MCF 10A (cell line): Measurements from ENCODE around the gene DLG2. TPM values are rescaled to one million over a fixed set of nuclear protein-coding genes. Genes with fewer than 3 reads are reported as not detected.

ENCODE experiments used
- BruUV-seq: library from RNA; stranded (reverse); fragments of 400-500 nt; replicated peaks from 2 replicates; lab custom pipeline; 2021; lab: Mats Ljungman, UMichigan
- CTCF ChIA-PET: fragments of 300-600 bp; sonication (Branson Sonifier 250); formaldehyde crosslinking; extraction: SDS; loops from one replicate; lab custom pipeline; 2021; ENCODE audit warnings: antibody characterized with exemption, inconsistent platforms; lab: Yijun Ruan, JAX
- POLR2A ChIA-PET: fragments of 300-600, 350-650 bp; sonication (Branson Sonifier 250); formaldehyde crosslinking; extraction: SDS; loops from one replicate; lab custom pipeline; 2020; ENCODE audit warnings: antibody characterized with exemption, inconsistent platforms; lab: Yijun Ruan, JAX
- DNase-seq: peaks from one replicate; pipeline ENCODE4 v3.0.0-alpha.2; 2018; ENCODE audit not compliant: unreplicated experiment
- H3K27ac Mint-ChIP-seq: one replicate; pipeline ENCODE4 v1.8.0; 2022; ENCODE audit warnings: mild to moderate bottlenecking, low read depth, mixed read lengths; ENCODE audit not compliant: unreplicated experiment
- H3K27me3 Mint-ChIP-seq: one replicate; pipeline ENCODE4 v1.8.0; 2022; ENCODE audit warnings: mixed read lengths; ENCODE audit not compliant: insufficient read depth, unreplicated experiment
- H3K36me3 Mint-ChIP-seq: one replicate; pipeline ENCODE4 v1.8.0; 2022; ENCODE audit warnings: mild to moderate bottlenecking, moderate library complexity, mixed read lengths; ENCODE audit not compliant: insufficient read depth, unreplicated experiment
- H3K4me1 Mint-ChIP-seq: one replicate; pipeline ENCODE4 v1.8.0; 2022; ENCODE audit warnings: mixed read lengths; ENCODE audit not compliant: insufficient read depth, unreplicated experiment
- H3K4me3 Mint-ChIP-seq: one replicate; pipeline ENCODE4 v1.8.0; 2022; ENCODE audit warnings: mild to moderate bottlenecking, moderate library complexity, mixed read lengths; ENCODE audit not compliant: unreplicated experiment
- H3K9me3 Mint-ChIP-seq: one replicate; pipeline ENCODE4 v1.8.0; 2022; ENCODE audit warnings: mixed read lengths; ENCODE audit not compliant: unreplicated experiment
- intact Hi-C: fragments of 100-400 bp; cut with micrococcal nuclease; formaldehyde crosslinking; loops from 2 replicates; pipeline ENCODE4 v1.14.1; 2022
- total RNA-seq: library from RNA; stranded (reverse); gene quantifications from 2 replicates; pipeline ENCODE4 v1.2.3, GENCODE V29; 2022
- TF ChIP-seq, protein P1 (sequence below): fragments of 200-600 bp; IDR thresholded peaks from one replicate; pipeline ENCODE4 v1.8.0; 2022; ENCODE audit warnings: antibody characterized with exemption, mild to moderate bottlenecking; ENCODE audit not compliant: unreplicated experiment

Gene DLG2
- total RNA-seq, 1 experiment from 2014 or later = 0.26 TPM

DNA sequence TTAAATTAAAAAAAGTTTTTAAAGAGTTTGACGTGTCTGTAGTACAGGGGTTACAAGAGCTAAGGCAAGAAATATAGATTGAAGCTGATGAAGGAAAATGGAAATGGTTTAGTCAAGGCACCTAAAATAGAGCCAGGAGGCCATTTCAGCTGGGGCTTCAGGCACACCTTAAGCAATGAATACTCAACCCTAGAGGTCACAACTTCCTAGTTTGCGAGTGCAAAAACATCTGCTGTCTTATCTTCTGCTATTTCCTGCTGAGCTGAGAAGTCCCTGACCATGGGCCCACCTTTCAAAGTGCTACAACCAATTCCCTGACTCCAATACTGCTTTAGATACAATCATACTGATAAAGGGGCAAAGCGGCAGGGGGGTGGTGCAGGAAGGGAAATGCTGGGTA, 87.4 kb downstream of the DLG2 start:
- Mint-ChIP-seq H3K4me1 (no peaks in the 10 kb centered on the region), H3K4me3 (no peak overlapping the region), H3K27me3 (peaks cover 6% of the 10 kb centered on the region), H3K9me3 (peaks cover 6% of the 10 kb centered on the region), H3K36me3 (no peaks in the 10 kb centered on the region), H3K27ac (no peak overlapping the region)
- intact Hi-C loops = no loop called here
- no peak for DNase-seq
- ChIA-PET CTCF (interaction anchor here (0.7 to 0.8 kb wide), 3 partner anchors 16 to 231 kb away, joined by 3 read pairs; no protein-coding TSS in a partner anchor), POLR2A (no interaction called here)
- TF ChIP-seq, protein P1, sequence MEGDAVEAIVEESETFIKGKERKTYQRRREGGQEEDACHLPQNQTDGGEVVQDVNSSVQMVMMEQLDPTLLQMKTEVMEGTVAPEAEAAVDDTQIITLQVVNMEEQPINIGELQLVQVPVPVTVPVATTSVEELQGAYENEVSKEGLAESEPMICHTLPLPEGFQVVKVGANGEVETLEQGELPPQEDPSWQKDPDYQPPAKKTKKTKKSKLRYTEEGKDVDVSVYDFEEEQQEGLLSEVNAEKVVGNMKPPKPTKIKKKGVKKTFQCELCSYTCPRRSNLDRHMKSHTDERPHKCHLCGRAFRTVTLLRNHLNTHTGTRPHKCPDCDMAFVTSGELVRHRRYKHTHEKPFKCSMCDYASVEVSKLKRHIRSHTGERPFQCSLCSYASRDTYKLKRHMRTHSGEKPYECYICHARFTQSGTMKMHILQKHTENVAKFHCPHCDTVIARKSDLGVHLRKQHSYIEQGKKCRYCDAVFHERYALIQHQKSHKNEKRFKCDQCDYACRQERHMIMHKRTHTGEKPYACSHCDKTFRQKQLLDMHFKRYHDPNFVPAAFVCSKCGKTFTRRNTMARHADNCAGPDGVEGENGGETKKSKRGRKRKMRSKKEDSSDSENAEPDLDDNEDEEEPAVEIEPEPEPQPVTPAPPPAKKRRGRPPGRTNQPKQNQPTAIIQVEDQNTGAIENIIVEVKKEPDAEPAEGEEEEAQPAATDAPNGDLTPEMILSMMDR = no peak
- no TSS peak for BruUV-seq

DNA sequence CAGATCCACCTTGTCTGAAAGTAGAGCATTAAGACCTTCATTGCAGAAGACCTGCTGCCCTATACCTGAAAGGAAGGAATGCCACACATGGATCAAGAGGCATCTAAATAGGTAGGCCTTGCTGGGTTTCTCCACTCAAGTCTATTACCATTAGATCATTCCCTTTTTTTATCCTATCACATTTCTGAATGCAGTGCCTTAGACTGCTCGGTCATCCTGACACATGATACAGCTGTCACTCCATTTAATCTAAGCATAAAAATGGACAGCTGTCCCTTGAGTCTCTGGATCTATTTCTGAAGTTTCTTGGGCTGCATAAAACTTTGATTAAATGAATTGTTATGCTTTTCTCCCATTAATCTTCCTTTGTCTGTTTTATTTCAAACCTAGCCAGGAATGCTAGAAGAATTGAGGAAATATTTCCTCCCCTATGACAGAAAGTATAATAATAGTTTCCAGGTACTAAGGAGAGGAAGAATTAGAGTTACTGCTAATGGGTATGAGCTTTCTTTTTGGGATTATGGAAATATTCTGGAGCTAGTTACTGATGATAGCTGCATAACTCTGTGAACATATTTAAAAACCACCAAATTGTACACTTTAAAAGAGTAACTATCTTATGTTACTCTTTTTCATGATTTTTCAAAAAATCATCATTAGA, 88.0 kb downstream of the DLG2 start:
- Mint-ChIP-seq H3K4me1 (no peaks in the 10 kb centered on the region), H3K27ac (no peak overlapping the region), H3K27me3 (peaks cover under 1% of the 10 kb centered on the region), H3K9me3 (peaks cover 8% of the 10 kb centered on the region), H3K4me3 (no peak overlapping the region), H3K36me3 (no peaks in the 10 kb centered on the region)
- POLR2A ChIA-PET = no interaction called here
- TF ChIP-seq, protein P1 = no peak
- CTCF ChIA-PET = interaction anchor here (0.6 to 0.8 kb wide), 4 partner anchors 11 to 809 kb away, joined by 3 read pairs; no protein-coding TSS in a partner anchor
- no TSS peak for BruUV-seq
- intact Hi-C loops = no loop called here
- no peak for DNase-seq

DNA sequence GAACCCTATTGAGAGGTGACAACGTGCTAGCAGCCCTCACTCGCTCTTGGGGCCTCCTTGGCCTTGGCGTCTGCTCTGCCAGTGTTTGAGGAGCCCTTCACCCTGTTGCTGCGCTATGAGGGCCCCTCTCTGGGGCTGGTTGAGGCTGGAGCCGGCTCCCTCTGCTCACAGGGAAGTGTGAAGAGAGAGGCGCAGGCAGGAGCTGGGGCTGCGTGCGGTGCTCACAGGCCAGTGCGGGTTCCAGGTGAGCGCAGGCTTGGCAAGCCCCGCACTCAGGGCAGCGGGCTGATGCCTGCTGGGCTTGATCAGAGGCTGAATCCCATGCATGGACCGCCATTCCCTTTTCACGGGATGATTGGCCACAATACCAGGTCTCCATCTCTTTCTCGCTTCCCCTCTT, 90.7 kb downstream of the DLG2 start:
- BruUV-seq = no TSS peak
- Mint-ChIP-seq H3K27ac (no peak overlapping the region), H3K27me3 (no peaks in the 10 kb centered on the region), H3K36me3 (no peaks in the 10 kb centered on the region), H3K9me3 (peaks cover 8% of the 10 kb centered on the region), H3K4me3 (no peak overlapping the region), H3K4me1 (no peaks in the 10 kb centered on the region)
- POLR2A ChIA-PET = no interaction called here
- DNase-seq = no peak
- CTCF ChIA-PET = no interaction called here
- TF ChIP-seq, protein P1 = no peak
- intact Hi-C loops = no loop called here

DNA sequence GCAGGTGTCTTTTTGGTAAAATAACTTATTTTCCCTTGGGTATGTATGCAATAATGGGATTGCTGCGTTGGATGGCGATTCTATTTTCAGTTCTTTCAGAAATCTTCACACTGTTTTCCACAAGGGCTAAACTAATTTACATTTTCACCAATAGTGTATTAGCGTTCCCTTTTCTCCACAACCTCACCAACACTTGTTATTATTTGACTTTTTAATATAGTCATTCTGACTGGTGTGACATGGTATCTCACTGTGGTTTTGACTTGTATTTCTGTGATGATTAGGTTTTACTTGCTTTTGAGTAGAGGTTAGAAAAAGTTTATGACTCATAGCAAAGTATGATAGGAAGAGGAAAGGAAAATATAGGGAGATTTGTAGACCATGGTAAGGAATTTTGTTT, 92.3 kb downstream of the DLG2 start:
- Mint-ChIP-seq H3K4me1 (no peaks in the 10 kb centered on the region), H3K27me3 (peaks cover 3% of the 10 kb centered on the region), H3K4me3 (no peak overlapping the region), H3K9me3 (peaks cover 8% of the 10 kb centered on the region), H3K27ac (no peak overlapping the region), H3K36me3 (no peaks in the 10 kb centered on the region)
- ChIA-PET POLR2A (no interaction called here), CTCF (no interaction called here)
- TF ChIP-seq, protein P1 = no peak
- DNase-seq = no peak
- BruUV-seq = no TSS peak
- intact Hi-C loops = no loop called here
